GM23338 (cell line): ENCODE measurements around the gene HSP90AB1.

ENCODE experiments used
- CTCF ChIP-seq, 2 experiments: fragments of 200-600 bp in 1 of 2; sonication (generic) in 1 of 2; conservative IDR thresholded peaks; 2 replicates each; pipeline versions ENCODE4 v1.5.1 to v1.6.1; 2016 to 2017; ENCODE audit warnings: antibody characterized with exemption in 2 of 2, low read depth in 2 of 2, mild to moderate bottlenecking in 2 of 2, moderate library complexity in 1 of 2
- EZH2 ChIP-seq: fragments of 200-600 bp; sonication (generic); IDR thresholded peaks from one replicate; pipeline ENCODE4 v1.8.0; 2017; ENCODE audit warnings: antibody characterized with exemption, mild to moderate bottlenecking, low read depth; ENCODE audit not compliant: unreplicated experiment

GRCh38 chr6:44301106-44301505 lies 54.2 kb downstream of the HSP90AB1 start:
- no peak for TF ChIP-seq EZH2
- TF ChIP-seq CTCF (conservative IDR thresholded peaks at IDR 0.05; ENCODE audit: low read depth in 2 of 2) = no peak
